Cardiac muscle cell (in vitro differentiated cells and primary cell): ENCODE data around the gene LRCOL1. TPM values are rescaled to one million over a fixed set of nuclear protein-coding genes. Genes with fewer than 3 reads are reported as not detected.

ENCODE experiments used
- DNase-seq, 2 donors: peaks; one replicate each; pipeline versions ENCODE4 v3.0.0 to v3.0.0-alpha.2; 2010 to 2017; ENCODE audit warnings: low read depth in 1 of 2, low spot score in 1 of 2
- H3K27ac ChIP-seq: fragments of 200-600 bp; sonication (generic); 2 replicates; pipeline ENCODE4 v1.5.1; 2016
- H3K27me3 ChIP-seq: fragments of 200-600 bp; sonication (generic); 2 replicates; pipeline ENCODE4 v1.6.0; 2016; ENCODE audit warnings: control low read depth
- H3K36me3 ChIP-seq: fragments of 200-600 bp; sonication (generic); 2 replicates; pipeline ENCODE4 v1.5.1; 2016; ENCODE audit warnings: control low read depth
- H3K4me1 ChIP-seq: fragments of 200-600 bp; sonication (generic); 2 replicates; pipeline ENCODE4 v1.8.1; 2017; ENCODE audit warnings: low read depth, mild to moderate bottlenecking, mixed run types
- H3K4me3 ChIP-seq: fragments of 200-600 bp; sonication (generic); 2 replicates; pipeline ENCODE4 v1.5.1; 2016; ENCODE audit warnings: mild to moderate bottlenecking
- H3K9me3 ChIP-seq: fragments of 200-600 bp; sonication (generic); 2 replicates; pipeline ENCODE4 v1.5.1; 2017; ENCODE audit warnings: low read depth, mild to moderate bottlenecking, control low read depth
- polyA plus RNA-seq: library from polyadenylated mRNA; unstranded; fragments of >200 nt; fragmentation: Nextera tagmentation; extraction: Ambion mirVana; gene quantifications from 2 replicates; pipeline ENCODE4 v1.2.1, GENCODE V29; 2016
- total RNA-seq: library from RNA; depleted of rRNA; stranded (reverse); fragments of >200 nt; gene quantifications from 2 replicates; pipeline ENCODE4 v1.2.3, GENCODE V29; 2016
- TF ChIP-seq, protein P1 (sequence below): IDR thresholded peaks from 2 replicates; pipeline ENCODE4 v1.5.1; 2012; ENCODE audit warnings: low read depth, mild to moderate bottlenecking, low read length

Gene LRCOL1
- total and polyA plus RNA-seq, 2 experiments from 2014 or later, result not detected

DNA sequence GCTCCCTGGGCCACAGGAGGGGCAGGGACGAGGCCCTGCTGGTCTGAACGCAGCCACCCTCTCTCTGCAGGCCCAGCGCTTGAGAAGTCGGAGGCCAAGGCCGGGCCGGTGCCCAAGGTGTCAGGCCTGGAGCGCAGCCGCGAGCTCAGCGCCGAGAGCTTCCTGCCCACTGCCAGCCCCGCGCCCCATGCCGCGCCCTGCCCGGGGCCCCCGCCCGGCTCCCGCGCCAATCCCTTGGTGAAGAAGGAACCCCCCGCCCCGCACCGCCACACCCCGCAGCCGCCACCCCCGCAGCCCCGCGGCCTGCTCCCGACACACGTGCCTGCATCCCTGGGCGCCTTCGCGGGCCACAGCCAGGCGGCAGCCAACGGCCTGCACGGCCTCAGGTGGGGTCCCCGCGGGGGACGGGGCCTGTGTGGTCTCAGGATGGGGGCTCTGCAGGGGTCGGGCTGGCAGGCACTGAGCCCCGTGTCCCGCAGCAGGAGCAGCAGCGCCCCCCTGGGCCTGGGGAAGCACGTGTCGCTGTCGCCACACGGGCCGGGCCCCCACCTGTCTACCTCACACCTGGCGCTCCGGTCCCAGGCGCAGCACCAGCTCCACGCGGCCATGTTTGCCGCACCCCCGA is 40.4 kb downstream of the LRCOL1 start:
- Histone ChIP-seq H3K27me3 (no peaks in the 10 kb centered on the region), H3K9me3 (no peaks in the 10 kb centered on the region), H3K27ac (no peak overlapping the region), H3K4me1 (no peaks in the 10 kb centered on the region), H3K36me3 (peaks cover 10% of the 10 kb centered on the region), H3K4me3 (no peak overlapping the region)
- no peak for DNase-seq
- TF ChIP-seq, protein P1, sequence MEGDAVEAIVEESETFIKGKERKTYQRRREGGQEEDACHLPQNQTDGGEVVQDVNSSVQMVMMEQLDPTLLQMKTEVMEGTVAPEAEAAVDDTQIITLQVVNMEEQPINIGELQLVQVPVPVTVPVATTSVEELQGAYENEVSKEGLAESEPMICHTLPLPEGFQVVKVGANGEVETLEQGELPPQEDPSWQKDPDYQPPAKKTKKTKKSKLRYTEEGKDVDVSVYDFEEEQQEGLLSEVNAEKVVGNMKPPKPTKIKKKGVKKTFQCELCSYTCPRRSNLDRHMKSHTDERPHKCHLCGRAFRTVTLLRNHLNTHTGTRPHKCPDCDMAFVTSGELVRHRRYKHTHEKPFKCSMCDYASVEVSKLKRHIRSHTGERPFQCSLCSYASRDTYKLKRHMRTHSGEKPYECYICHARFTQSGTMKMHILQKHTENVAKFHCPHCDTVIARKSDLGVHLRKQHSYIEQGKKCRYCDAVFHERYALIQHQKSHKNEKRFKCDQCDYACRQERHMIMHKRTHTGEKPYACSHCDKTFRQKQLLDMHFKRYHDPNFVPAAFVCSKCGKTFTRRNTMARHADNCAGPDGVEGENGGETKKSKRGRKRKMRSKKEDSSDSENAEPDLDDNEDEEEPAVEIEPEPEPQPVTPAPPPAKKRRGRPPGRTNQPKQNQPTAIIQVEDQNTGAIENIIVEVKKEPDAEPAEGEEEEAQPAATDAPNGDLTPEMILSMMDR, result no peak

DNA sequence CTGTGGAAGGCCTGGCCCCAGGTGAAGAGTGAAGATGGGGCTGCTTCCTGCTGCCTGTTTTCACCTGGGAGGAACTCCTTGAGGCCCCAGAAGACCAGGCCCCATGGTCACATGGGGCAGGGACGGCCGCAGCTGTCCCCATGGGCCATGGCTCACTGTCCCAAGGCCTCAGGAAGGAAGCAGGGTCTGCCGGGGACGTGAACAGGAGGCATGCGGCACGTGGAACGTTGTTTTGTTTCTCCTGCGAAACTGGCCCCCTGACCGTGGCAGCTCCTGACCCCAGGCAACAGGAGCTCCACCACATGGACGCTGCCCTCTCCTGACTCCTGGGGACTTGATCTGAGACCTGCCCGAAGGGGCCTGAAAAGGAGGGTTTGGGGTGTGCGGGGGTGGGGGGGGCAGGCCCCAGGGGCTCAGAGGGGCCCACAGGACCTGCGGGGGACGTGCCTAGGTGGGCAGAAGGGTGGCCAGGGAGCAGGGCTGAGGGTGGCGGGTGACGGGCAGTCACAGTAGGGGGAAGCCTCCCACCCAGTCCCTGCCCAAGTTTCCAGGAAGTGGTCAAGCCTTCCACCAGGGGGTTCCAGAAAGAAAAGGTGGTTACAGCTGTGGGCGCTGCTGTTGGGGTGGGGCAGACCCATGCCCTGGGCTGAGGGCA is 41.4 kb downstream of the LRCOL1 start:
- Histone ChIP-seq H3K4me3 (no peak overlapping the region), H3K9me3 (no peaks in the 10 kb centered on the region), H3K36me3 (peaks cover 3% of the 10 kb centered on the region), H3K4me1 (no peaks in the 10 kb centered on the region), H3K27ac (no peak overlapping the region), H3K27me3 (no peaks in the 10 kb centered on the region)
- TF ChIP-seq, protein P1, result no peak
- DNase-seq, result no peak

DNA sequence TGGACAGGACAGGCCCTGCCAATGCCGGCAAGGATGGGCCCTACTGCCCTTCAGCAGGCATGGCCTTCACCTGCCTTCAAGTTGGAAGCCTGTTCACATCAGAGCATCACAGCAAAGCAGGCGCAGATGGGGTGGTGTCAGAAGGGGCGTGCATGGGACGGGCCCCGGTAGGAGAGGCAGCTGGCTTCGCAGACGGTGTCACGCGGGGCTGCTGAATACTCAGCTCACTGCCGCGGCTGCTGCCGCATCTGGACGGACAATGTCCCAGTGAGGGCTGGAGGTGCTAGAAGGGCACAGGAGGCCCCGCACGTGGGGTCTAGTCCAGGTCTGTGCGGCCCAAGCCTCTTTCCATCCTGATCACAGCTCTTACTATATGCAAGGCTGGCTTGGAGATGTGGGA is 42.1 kb downstream of the LRCOL1 start:
- peaks cover 3% of the 10 kb centered on the region for H3K36me3 ChIP-seq
- H3K4me1 ChIP-seq, result no peaks in the 10 kb centered on the region
- TF ChIP-seq, protein P1, result no peak
- H3K27ac ChIP-seq, result no peak overlapping the region
- DNase-seq, result no peak
- no peaks in the 10 kb centered on the region for H3K27me3 ChIP-seq
- H3K4me3 ChIP-seq, result no peak overlapping the region
- H3K9me3 ChIP-seq, result no peaks in the 10 kb centered on the region

DNA sequence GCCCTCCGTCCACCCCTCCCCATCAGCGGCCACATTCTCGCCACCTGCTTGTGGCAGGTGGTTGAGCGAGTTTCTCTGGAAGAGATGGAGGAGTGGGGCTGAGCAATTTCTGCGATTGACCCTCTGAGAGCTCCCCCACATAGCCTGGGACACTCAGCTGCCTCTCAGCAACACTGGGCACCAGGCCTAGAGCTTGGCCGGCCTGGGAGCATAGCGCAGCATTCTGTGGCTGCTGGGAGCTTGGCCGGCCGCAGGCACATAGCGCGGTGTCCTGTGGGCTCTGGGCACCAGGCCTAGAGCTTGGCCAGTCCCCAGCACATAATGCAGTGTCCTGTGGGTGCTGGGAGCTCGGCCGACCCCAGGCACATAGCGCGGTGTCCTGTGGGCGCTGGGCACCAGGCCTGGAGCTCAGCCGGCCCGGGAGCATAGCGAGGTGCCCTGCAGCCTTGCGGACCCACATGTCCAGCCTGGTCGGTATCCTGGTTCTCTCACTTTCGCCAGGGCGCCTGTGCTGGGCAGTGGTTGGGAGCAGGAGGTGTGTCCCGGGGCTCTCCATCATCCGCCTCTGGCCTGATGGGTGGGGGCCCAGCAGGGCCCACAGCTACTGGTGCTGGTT is 43.8 kb downstream of the LRCOL1 start:
- no peaks in the 10 kb centered on the region for H3K27me3 ChIP-seq
- H3K9me3 ChIP-seq, result no peaks in the 10 kb centered on the region
- TF ChIP-seq, protein P1, result no peak
- H3K36me3 ChIP-seq, result peaks cover 2% of the 10 kb centered on the region
- H3K27ac ChIP-seq, result no peak overlapping the region
- DNase-seq, result no peak
- no peak overlapping the region for H3K4me3 ChIP-seq
- no peaks in the 10 kb centered on the region for H3K4me1 ChIP-seq

DNA sequence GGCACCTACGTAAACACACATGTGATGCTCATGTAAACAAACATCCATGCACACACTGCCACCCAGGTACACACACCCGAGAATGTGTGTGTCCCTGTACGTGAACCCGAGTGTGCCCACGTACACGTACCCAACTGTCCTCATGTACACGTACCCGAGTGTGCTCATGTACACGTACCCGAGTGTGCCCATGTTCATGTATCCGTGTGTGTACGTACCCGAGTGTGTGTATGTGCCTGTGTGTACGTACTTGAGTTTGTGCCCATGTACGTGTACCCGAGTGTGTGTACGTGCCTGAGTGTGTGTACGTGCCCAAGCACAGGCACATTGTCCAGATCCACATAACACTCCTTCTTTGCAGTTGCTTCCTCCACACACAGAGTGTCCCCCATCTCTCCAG is 45.0 kb downstream of the LRCOL1 start:
- H3K4me1 ChIP-seq, result no peaks in the 10 kb centered on the region
- no peaks in the 10 kb centered on the region for H3K36me3 ChIP-seq
- H3K4me3 ChIP-seq, result no peak overlapping the region
- DNase-seq, result no peak
- H3K27me3 ChIP-seq, result no peaks in the 10 kb centered on the region
- TF ChIP-seq, protein P1, result no peak
- no peaks in the 10 kb centered on the region for H3K9me3 ChIP-seq
- no peak overlapping the region for H3K27ac ChIP-seq
